ENCODE results near the gene PDCL2. TPM values are rescaled to one million over a fixed set of nuclear protein-coding genes. Genes with fewer than 3 reads are reported as not detected.

PDCL2 gene
- total RNA-seq, result not detected in 2 replicates

GRCh38 chr4:55592014-55592413 is at the start of gene PDCL2:
Gene PDCL2 (minus strand): TSS chr4:55592245. CDS start chr4:55592109, 136 bp downstream.

GRCh38 chr4:55635741-55636655 is 44.0 kb upstream of the PDCL2 start, which contains the start of gene NMU:
Gene NMU (minus strand): TSS chr4:55636298. CDS start chr4:55636192, 106 bp downstream.

GRCh38 chr4:55546756-55547465 is 45.1 kb downstream of the PDCL2 start, which contains the start of gene CLOCK:
Gene CLOCK (minus strand): TSS chr4:55546909. CDS start chr4:55482785, 64,124 bp downstream.

Other genes starting within 250 kb of the PDCL2 start
- 8.3 and 11.1 TPM in 2 replicates for gene SRD5A3, start 246.0 kb downstream of the PDCL2 start, total RNA-seq
- gene TMEM165, start 196.3 kb downstream of the PDCL2 start, total RNA-seq, result 117 and 132 TPM in 2 replicates
- gene CLOCK, start 45.3 kb downstream of the PDCL2 start, total RNA-seq, result 25.3 and 25.5 TPM in 2 replicates
- gene NMU, start 44.1 kb upstream of the PDCL2 start, total RNA-seq, result not detected in 2 replicates
- gene EXOC1L, start 227.5 kb upstream of the PDCL2 start, total RNA-seq, result not detected in 2 replicates

Data from smooth muscle cell of the pulmonary artery (primary cell).